Measurements from ENCODE around the gene MBD3L4.
"Not testable (repeated sequence)": the region's sequence is repeated elsewhere in the genome, so short reads cannot be mapped to it uniquely, and the experiment has no call there.

DNA sequence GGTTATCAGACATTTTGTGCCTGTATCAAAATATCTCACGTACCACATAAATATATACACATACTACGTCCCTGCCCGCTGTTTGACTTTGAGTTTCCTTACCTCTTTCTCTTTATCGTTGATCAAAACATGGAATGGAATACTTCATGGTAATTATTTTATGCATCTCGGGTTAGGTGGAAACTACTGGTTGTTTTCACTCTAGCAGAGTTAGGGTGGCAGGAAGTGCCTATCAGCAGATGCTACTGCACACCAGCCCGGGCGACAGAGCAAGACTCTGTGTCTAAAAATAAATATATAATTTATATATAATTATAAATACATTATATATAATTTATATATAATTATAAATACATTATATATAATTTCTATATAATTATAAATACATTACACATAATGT is 12.9 kb upstream of the MBD3L4 start:
- not testable (repeated sequence) for TF ChIP-seq CTCF, POLR2A (IDR thresholded peaks at IDR 0.05)
